GM21447 (cell line): ENCODE measurements around the gene IL17REL.

Experiments used
- ATAC-seq: cut with Tn5 transposase; IDR thresholded peaks from one replicate; pipeline ENCODE4 v1.9.1; 2021; ENCODE audit not compliant: unreplicated experiment

The IL17REL gene

GRCh38 chr22:49970528-49971231 lies 41.9 kb downstream of the IL17REL start:
- ATAC-seq: peak; percentile 68

GRCh38 chr22:49969751-49970527 lies 42.6 kb downstream of the IL17REL start:
- no peak for ATAC-seq

GRCh38 chr22:49968831-49969661 lies 43.5 kb downstream of the IL17REL start:
- no peak for ATAC-seq

- no peak for ATAC-seq
Measured at GRCh38 chr22:49968313-49968830, 44.2 kb downstream of the IL17REL start.

GRCh38 chr22:49967706-49968208 lies 44.8 kb downstream of the IL17REL start:
- no peak for ATAC-seq

GRCh38 chr22:49966774-49967705 lies 45.5 kb downstream of the IL17REL start:
- ATAC-seq: no peak

GRCh38 chr22:49966041-49966773 lies 46.4 kb downstream of the IL17REL start:
- no peak for ATAC-seq

- ATAC-seq: no peak
Measured at GRCh38 chr22:49965091-49966040, 47.2 kb downstream of the IL17REL start.

GRCh38 chr22:49964136-49965090 lies 48.2 kb downstream of the IL17REL start:
- no peak for ATAC-seq

- ATAC-seq: no peak
Measured at GRCh38 chr22:49963647-49964026, 48.9 kb downstream of the IL17REL start.

- ATAC-seq: no peak
Measured at GRCh38 chr22:49962751-49963646, 49.6 kb downstream of the IL17REL start.

GRCh38 chr22:49962012-49962750 lies 50.4 kb downstream of the IL17REL start:
- ATAC-seq: no peak

GRCh38 chr22:49961601-49962011 lies 51.0 kb downstream of the IL17REL start:
- no peak for ATAC-seq

- no peak for ATAC-seq
Measured at GRCh38 chr22:49961005-49961600, 51.5 kb downstream of the IL17REL start.
